ENCODE results near the gene LPP. TPM values are rescaled to one million over a fixed set of nuclear protein-coding genes. Genes with fewer than 3 reads are reported as not detected.

Gene LPP
- total RNA-seq, 1 donor from 2014 or later, result 96.7 TPM

DNA sequence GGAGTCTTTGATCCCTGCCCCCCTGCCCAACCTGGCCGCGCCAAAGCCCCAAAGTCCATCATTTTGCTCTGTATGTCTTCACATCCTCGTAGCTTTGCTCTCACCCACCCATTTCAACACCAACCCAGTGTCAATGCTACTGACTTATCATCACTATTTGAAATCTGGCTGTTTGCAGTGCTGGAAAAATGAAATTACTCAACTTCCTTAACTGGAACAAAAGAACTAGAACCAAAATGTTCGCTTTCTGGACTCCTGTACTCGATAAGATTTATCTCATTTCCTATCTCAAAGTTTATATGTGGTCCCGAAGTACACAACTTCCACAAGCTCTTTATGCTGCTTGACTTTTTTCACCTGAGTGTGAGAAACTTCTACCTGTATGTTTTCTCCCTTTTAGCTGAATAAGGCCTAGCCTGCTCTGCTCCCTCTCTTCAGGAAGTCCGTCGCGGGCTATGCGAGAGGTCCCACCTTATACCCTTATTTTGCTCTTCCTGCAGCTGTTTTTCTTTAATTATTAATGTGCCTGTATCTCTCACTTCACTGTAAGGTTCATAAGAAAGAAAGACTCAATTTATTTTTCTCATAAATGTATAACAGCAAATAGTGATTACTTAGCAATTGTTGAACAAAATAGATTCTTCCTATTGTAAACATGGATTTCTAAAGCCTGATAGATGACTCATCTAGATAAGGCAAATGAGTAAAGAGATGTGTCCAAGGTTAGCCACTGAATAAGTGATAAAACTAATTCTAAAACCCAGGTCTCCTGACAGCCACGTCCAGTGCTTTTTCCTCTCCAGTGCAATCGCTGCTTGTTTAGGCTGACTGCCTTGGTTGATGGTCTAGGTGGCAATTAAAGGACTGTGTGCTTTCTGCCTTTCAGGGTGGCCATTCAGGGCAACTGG is 553.7 kb downstream of the LPP start:
- DNase-seq (ENCODE audit: extremely low spot score, unreplicated experiment), result no peak
- no peaks in the 10 kb centered on the region for H3K27me3 Mint-ChIP-seq
- H3K4me3 Mint-ChIP-seq, result no peak overlapping the region
- H3K9me3 Mint-ChIP-seq, result no peaks in the 10 kb centered on the region
- TF ChIP-seq CTCF (conservative IDR thresholded peaks at IDR 0.05), result no peak
- H3K36me3 Mint-ChIP-seq, result peaks cover 12% of the 10 kb centered on the region
- H3K27ac Mint-ChIP-seq, result no peak overlapping the region
- peaks cover 5% of the 10 kb centered on the region for H3K4me1 Mint-ChIP-seq (ENCODE audit: unreplicated experiment)

DNA sequence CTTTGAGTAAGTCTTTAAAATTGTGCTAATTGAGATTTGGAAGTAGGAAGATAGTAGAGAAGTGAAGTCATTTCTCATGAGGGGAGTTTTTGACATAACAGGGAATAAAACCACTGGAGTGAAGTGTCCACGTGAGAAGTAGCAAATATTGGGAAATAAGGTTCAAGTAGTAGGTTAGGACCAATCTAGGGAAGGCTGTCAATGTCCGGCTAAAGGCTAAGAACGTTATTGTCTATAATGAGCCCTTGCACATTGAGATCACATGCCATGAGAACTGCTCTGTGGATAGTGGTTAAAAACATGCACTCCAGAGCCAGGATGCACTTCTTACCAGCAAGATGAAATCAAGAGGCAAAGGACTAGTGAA is 557.9 kb downstream of the LPP start:
- no peak overlapping the region for H3K4me3 Mint-ChIP-seq
- H3K4me1 Mint-ChIP-seq (ENCODE audit: unreplicated experiment), result peaks cover 6% of the 10 kb centered on the region
- H3K36me3 Mint-ChIP-seq, result peaks cover 6% of the 10 kb centered on the region
- no peaks in the 10 kb centered on the region for H3K9me3 Mint-ChIP-seq
- no peaks in the 10 kb centered on the region for H3K27me3 Mint-ChIP-seq
- no peak for TF ChIP-seq CTCF (conservative IDR thresholded peaks at IDR 0.05)
- no peak for DNase-seq (ENCODE audit: extremely low spot score, unreplicated experiment)
- peak overlapping the region; percentile 49 for H3K27ac Mint-ChIP-seq

GRCh38 chr3:188712248-188712924 is 558.4 kb downstream of the LPP start:
- Mint-ChIP-seq H3K27me3 (no peaks in the 10 kb centered on the region), H3K36me3 (peaks cover 6% of the 10 kb centered on the region), H3K27ac (peak overlapping the region; percentile 49), H3K4me1 (ENCODE audit: unreplicated experiment) (peaks cover 6% of the 10 kb centered on the region), H3K4me3 (no peak overlapping the region), H3K9me3 (no peaks in the 10 kb centered on the region)
- no peak for TF ChIP-seq CTCF (conservative IDR thresholded peaks at IDR 0.05)
- no peak for DNase-seq (ENCODE audit: extremely low spot score, unreplicated experiment)

GRCh38 chr3:188712991-188713390 is 559.0 kb downstream of the LPP start:
- DNase-seq (ENCODE audit: extremely low spot score, unreplicated experiment), result no peak
- Mint-ChIP-seq H3K4me3 (no peak overlapping the region), H3K9me3 (no peaks in the 10 kb centered on the region), H3K4me1 (ENCODE audit: unreplicated experiment) (peaks cover 6% of the 10 kb centered on the region), H3K27me3 (no peaks in the 10 kb centered on the region), H3K36me3 (peaks cover 6% of the 10 kb centered on the region), H3K27ac (no peak overlapping the region)
- no peak for TF ChIP-seq CTCF (conservative IDR thresholded peaks at IDR 0.05)

DNA sequence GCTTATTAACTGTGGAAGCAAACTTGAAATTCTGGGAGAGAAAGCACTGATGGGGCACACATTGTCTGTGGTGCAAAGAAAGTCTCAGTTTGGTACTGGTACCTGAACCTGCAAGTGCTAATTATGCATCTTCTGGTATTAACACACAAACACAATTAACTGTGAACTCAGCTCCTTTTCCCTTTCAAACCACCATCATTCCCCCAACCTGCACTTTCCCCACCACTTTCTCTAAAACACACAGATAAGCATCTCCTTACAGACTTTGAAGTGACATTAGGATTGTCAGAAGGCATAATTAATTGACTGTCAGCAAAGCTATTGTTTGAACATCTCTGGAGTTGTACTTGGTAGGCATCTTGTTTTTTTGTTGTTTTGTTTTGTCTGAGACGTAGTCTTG is 565.6 kb downstream of the LPP start:
- H3K27me3 Mint-ChIP-seq, result no peaks in the 10 kb centered on the region
- H3K36me3 Mint-ChIP-seq, result no peaks in the 10 kb centered on the region
- no peaks in the 10 kb centered on the region for H3K9me3 Mint-ChIP-seq
- H3K4me1 Mint-ChIP-seq (ENCODE audit: unreplicated experiment), result no peaks in the 10 kb centered on the region
- no peak overlapping the region for H3K27ac Mint-ChIP-seq
- TF ChIP-seq CTCF (conservative IDR thresholded peaks at IDR 0.05), result no peak
- H3K4me3 Mint-ChIP-seq, result no peak overlapping the region
- no peak for DNase-seq (ENCODE audit: extremely low spot score, unreplicated experiment)

All from type B pancreatic cell (in vitro differentiated cells).